HG03045 (cell line): ENCODE results near the gene IFRD2.
"Not testable (repeated sequence)": the region's sequence is repeated elsewhere in the genome, so short reads cannot be mapped to it uniquely, and the experiment has no call there.

Experiments
- ATAC-seq: cut with Tn5 transposase; IDR thresholded peaks from one replicate; pipeline ENCODE4 v1.9.1; 2021; ENCODE audit warnings: mild to moderate bottlenecking, moderate library complexity; ENCODE audit not compliant: unreplicated experiment

IFRD2 gene

GRCh38 chr3:50286322-50287227, 5.7 kb downstream of the IFRD2 start:
- no peak for ATAC-seq

- ATAC-seq, result not testable (repeated sequence)
Observed at GRCh38 chr3:50284121-50284520, 8.1 kb downstream of the IFRD2 start.

- no peak for ATAC-seq
Observed at GRCh38 chr3:50279255-50280016, 12.8 kb downstream of the IFRD2 start.

- ATAC-seq, result no peak
Observed at GRCh38 chr3:50278880-50279224, 13.4 kb downstream of the IFRD2 start, which contains the start of gene LSMEM2. LSMEM2 (plus strand) TSS chr3:50279087; CDS start chr3:50279114, 27 bp downstream.

GRCh38 chr3:50278123-50278879, 13.9 kb downstream of the IFRD2 start:
- ATAC-seq, result no peak

- ATAC-seq, result no peak
Observed at GRCh38 chr3:50276762-50277101, 15.5 kb downstream of the IFRD2 start.

GRCh38 chr3:50275996-50276761, 16.1 kb downstream of the IFRD2 start:
- ATAC-seq, result no peak

GRCh38 chr3:50275141-50275995, 16.9 kb downstream of the IFRD2 start:
- no peak for ATAC-seq

GRCh38 chr3:50274371-50275104, 17.7 kb downstream of the IFRD2 start:
- no peak for ATAC-seq

GRCh38 chr3:50273689-50274065, 18.6 kb downstream of the IFRD2 start:
- no peak for ATAC-seq

GRCh38 chr3:50272911-50273688, 19.1 kb downstream of the IFRD2 start:
- peak; percentile 54 for ATAC-seq

GRCh38 chr3:50272538-50272910, 19.7 kb downstream of the IFRD2 start:
- ATAC-seq, result not testable (repeated sequence)

- ATAC-seq, result no peak
Observed at GRCh38 chr3:50271314-50271936, 20.8 kb downstream of the IFRD2 start.

GRCh38 chr3:50270422-50271224, 21.6 kb downstream of the IFRD2 start:
- ATAC-seq, result no peak

GRCh38 chr3:50269977-50270413, 22.2 kb downstream of the IFRD2 start:
- no peak for ATAC-seq

- no peak for ATAC-seq
Observed at GRCh38 chr3:50269460-50269859, 22.8 kb downstream of the IFRD2 start.
